ENCODE results near the gene SH2D1B.
"Not testable (repeated sequence)": the region's sequence is repeated elsewhere in the genome, so short reads cannot be mapped to it uniquely, and the experiment has no call there.

SH2D1B gene

GRCh38 chr1:162422662-162423375 is 10.9 kb upstream of the SH2D1B start:
- Histone ChIP-seq H2BK15ac (ENCODE audit: low read length) (no peak overlapping the region), H3K79me1 (ENCODE audit: low read depth, low read length) (no peaks in the 10 kb centered on the region), H3K9ac (ENCODE audit: low read depth, low read length, poor library complexity) (no peak overlapping the region), H3K9me3 (replicated peaks in 1 of 2; ENCODE audit: control insufficient read depth in 2 of 2, insufficient read depth in 1 of 2, low read depth in 1 of 2, low read length in 2 of 2) (no peaks in the 10 kb centered on the region), H3K27ac (replicated peaks; ENCODE audit: low read length) (no peak overlapping the region), H3K14ac (ENCODE audit: low read length) (no peak overlapping the region), H2BK120ac (ENCODE audit: low read depth, low read length) (no peak overlapping the region), H2BK5ac (ENCODE audit: low read length) (no peak overlapping the region), H2AK5ac (ENCODE audit: low read depth, low read length) (no peak overlapping the region), H3K18ac (ENCODE audit: low read length) (no peak overlapping the region), H2BK12ac (ENCODE audit: low read length) (no peak overlapping the region), H3K36me3 (replicated peaks in 1 of 2; ENCODE audit: control insufficient read depth in 2 of 2, insufficient read depth in 2 of 2, low read length in 2 of 2) (no peaks in the 10 kb centered on the region), H3K23ac (ENCODE audit: low read depth, low read length, poor library complexity) (no peak overlapping the region), H4K91ac (ENCODE audit: low read depth, low read length, poor library complexity) (no peak overlapping the region), H3K4me2 (ENCODE audit: insufficient read depth, low read length, poor library complexity, severe bottlenecking) (no peak overlapping the region), H3K4ac (ENCODE audit: low read length) (no peak overlapping the region), H3K4me3 (ENCODE audit: low read length in 2 of 2) (no peak overlapping the region), H4K8ac (ENCODE audit: low read depth, low read length) (no peak overlapping the region), H3K4me1 (ENCODE audit: control insufficient read depth in 2 of 2, insufficient read depth in 1 of 2, low read depth in 1 of 2, low read length in 2 of 2) (no peaks in the 10 kb centered on the region), H2AFZ (ENCODE audit: low read length) (no peak overlapping the region), H3K27me3 (ENCODE audit: control insufficient read depth in 3 of 3, insufficient read depth in 3 of 3, low read depth in 1 of 3, low read length in 3 of 3) (peaks cover 0 to 8% (median 0%) of the 10 kb centered on the region in 3 experiments)
- no peak for DNase-seq (ENCODE audit: low spot score)
- no CpG with 5 or more reads among the region's 10 CpGs for WGBS, 2 donors (ENCODE audit: extremely low coverage in 2 of 2, insufficient read length in 2 of 2, insufficient replicate concordance in 1 of 2)

- Histone ChIP-seq H3K23ac (ENCODE audit: low read depth, low read length, poor library complexity) (no peak overlapping the region), H3K27ac (replicated peaks; ENCODE audit: low read length) (no peak overlapping the region), H2BK15ac (ENCODE audit: low read length) (no peak overlapping the region), H3K79me1 (ENCODE audit: low read depth, low read length) (no peaks in the 10 kb centered on the region), H2BK5ac (ENCODE audit: low read length) (no peak overlapping the region), H3K4me1 (ENCODE audit: control insufficient read depth in 2 of 2, insufficient read depth in 1 of 2, low read depth in 1 of 2, low read length in 2 of 2) (no peaks in the 10 kb centered on the region), H3K4me3 (ENCODE audit: low read length in 2 of 2) (no peak overlapping the region), H3K18ac (ENCODE audit: low read length) (no peak overlapping the region), H3K4ac (ENCODE audit: low read length) (no peak overlapping the region), H2BK12ac (ENCODE audit: low read length) (no peak overlapping the region), H4K91ac (ENCODE audit: low read depth, low read length, poor library complexity) (no peak overlapping the region), H4K8ac (ENCODE audit: low read depth, low read length) (no peak overlapping the region), H3K9me3 (replicated peaks in 1 of 2; ENCODE audit: control insufficient read depth in 2 of 2, insufficient read depth in 1 of 2, low read depth in 1 of 2, low read length in 2 of 2) (no peaks in the 10 kb centered on the region), H3K9ac (ENCODE audit: low read depth, low read length, poor library complexity) (no peak overlapping the region), H3K14ac (ENCODE audit: low read length) (no peak overlapping the region), H2AFZ (ENCODE audit: low read length) (no peak overlapping the region), H3K4me2 (ENCODE audit: insufficient read depth, low read length, poor library complexity, severe bottlenecking) (no peak overlapping the region), H2AK5ac (ENCODE audit: low read depth, low read length) (no peak overlapping the region), H3K36me3 (replicated peaks in 1 of 2; ENCODE audit: control insufficient read depth in 2 of 2, insufficient read depth in 2 of 2, low read length in 2 of 2) (no peaks in the 10 kb centered on the region), H2BK120ac (ENCODE audit: low read depth, low read length) (no peak overlapping the region), H3K27me3 (ENCODE audit: control insufficient read depth in 3 of 3, insufficient read depth in 3 of 3, low read depth in 1 of 3, low read length in 3 of 3) (peaks cover 0 to 8% (median 0%) of the 10 kb centered on the region in 3 experiments)
- no peak for DNase-seq (ENCODE audit: low spot score)
- WGBS, 2 donors (ENCODE audit: extremely low coverage in 2 of 2, insufficient read length in 2 of 2, insufficient replicate concordance in 1 of 2) = no CpG with 5 or more reads among the region's 5 CpGs
Observed at GRCh38 chr1:162421258-162422164, 9.6 kb upstream of the SH2D1B start.

- peaks cover 0 to 8% (median 0%) of the 10 kb centered on the region in 3 experiments for H3K27me3 ChIP-seq (ENCODE audit: control insufficient read depth in 3 of 3, insufficient read depth in 3 of 3, low read depth in 1 of 3, low read length in 3 of 3)
- no peak overlapping the region for H2BK12ac ChIP-seq (ENCODE audit: low read length)
- no peak overlapping the region for H3K23ac ChIP-seq (ENCODE audit: low read depth, low read length, poor library complexity)
- H2BK15ac ChIP-seq (ENCODE audit: low read length) = no peak overlapping the region
- H3K9ac ChIP-seq (ENCODE audit: low read depth, low read length, poor library complexity) = no peak overlapping the region
- no peak overlapping the region for H2AK5ac ChIP-seq (ENCODE audit: low read depth, low read length)
- no peaks in the 10 kb centered on the region for H3K79me1 ChIP-seq (ENCODE audit: low read depth, low read length)
- DNase-seq (ENCODE audit: low spot score) = no peak
- no peak overlapping the region for H2AFZ ChIP-seq (ENCODE audit: low read length)
- no peak overlapping the region for H3K4me3 ChIP-seq (ENCODE audit: low read length in 2 of 2)
- H3K4me2 ChIP-seq (ENCODE audit: insufficient read depth, low read length, poor library complexity, severe bottlenecking) = no peak overlapping the region
- no peak overlapping the region for H4K8ac ChIP-seq (ENCODE audit: low read depth, low read length)
- no peak overlapping the region for H2BK120ac ChIP-seq (ENCODE audit: low read depth, low read length)
- H3K9me3 ChIP-seq (replicated peaks in 1 of 2; ENCODE audit: control insufficient read depth in 2 of 2, insufficient read depth in 1 of 2, low read depth in 1 of 2, low read length in 2 of 2) = no peaks in the 10 kb centered on the region
- H3K4ac ChIP-seq (ENCODE audit: low read length) = no peak overlapping the region
- H3K36me3 ChIP-seq (replicated peaks in 1 of 2; ENCODE audit: control insufficient read depth in 2 of 2, insufficient read depth in 2 of 2, low read length in 2 of 2) = no peaks in the 10 kb centered on the region
- H2BK5ac ChIP-seq (ENCODE audit: low read length) = no peak overlapping the region
- H3K4me1 ChIP-seq (ENCODE audit: control insufficient read depth in 2 of 2, insufficient read depth in 1 of 2, low read depth in 1 of 2, low read length in 2 of 2) = no peaks in the 10 kb centered on the region
- H4K91ac ChIP-seq (ENCODE audit: low read depth, low read length, poor library complexity) = no peak overlapping the region
- H3K18ac ChIP-seq (ENCODE audit: low read length) = no peak overlapping the region
- no peak overlapping the region for H3K14ac ChIP-seq (ENCODE audit: low read length)
- WGBS, 2 donors (ENCODE audit: extremely low coverage in 2 of 2, insufficient read length in 2 of 2, insufficient replicate concordance in 1 of 2) = no CpG with 5 or more reads among the region's 3 CpGs
- no peak overlapping the region for H3K27ac ChIP-seq (replicated peaks; ENCODE audit: low read length)
Observed at GRCh38 chr1:162420120-162420519, 8.2 kb upstream of the SH2D1B start.

- not testable (repeated sequence) for H3K27ac ChIP-seq (replicated peaks; ENCODE audit: low read length); H3K27me3 ChIP-seq (ENCODE audit: control insufficient read depth in 3 of 3, insufficient read depth in 3 of 3, low read depth in 1 of 3, low read length in 3 of 3); H3K4me1 ChIP-seq (ENCODE audit: control insufficient read depth in 2 of 2, insufficient read depth in 1 of 2, low read depth in 1 of 2, low read length in 2 of 2); H2AK5ac ChIP-seq (ENCODE audit: low read depth, low read length); H2BK12ac ChIP-seq (ENCODE audit: low read length); DNase-seq (ENCODE audit: low spot score); H3K9me3 ChIP-seq (replicated peaks in 1 of 2; ENCODE audit: control insufficient read depth in 2 of 2, insufficient read depth in 1 of 2, low read depth in 1 of 2, low read length in 2 of 2); H2AFZ ChIP-seq (ENCODE audit: low read length); H4K8ac ChIP-seq (ENCODE audit: low read depth, low read length); H3K4ac ChIP-seq (ENCODE audit: low read length); H2BK120ac ChIP-seq (ENCODE audit: low read depth, low read length); H3K23ac ChIP-seq (ENCODE audit: low read depth, low read length, poor library complexity); H3K4me3 ChIP-seq (ENCODE audit: low read length in 2 of 2); H3K14ac ChIP-seq (ENCODE audit: low read length); H3K79me1 ChIP-seq (ENCODE audit: low read depth, low read length); H3K9ac ChIP-seq (ENCODE audit: low read depth, low read length, poor library complexity); H3K4me2 ChIP-seq (ENCODE audit: insufficient read depth, low read length, poor library complexity, severe bottlenecking); H4K91ac ChIP-seq (ENCODE audit: low read depth, low read length, poor library complexity); H3K36me3 ChIP-seq (replicated peaks in 1 of 2; ENCODE audit: control insufficient read depth in 2 of 2, insufficient read depth in 2 of 2, low read length in 2 of 2); H2BK15ac ChIP-seq (ENCODE audit: low read length); H2BK5ac ChIP-seq (ENCODE audit: low read length); H3K18ac ChIP-seq (ENCODE audit: low read length)
- no CpG with 5 or more reads among the region's 9 CpGs for WGBS, 2 donors (ENCODE audit: extremely low coverage in 2 of 2, insufficient read length in 2 of 2, insufficient replicate concordance in 1 of 2)
Observed at GRCh38 chr1:162419450-162419931, 7.6 kb upstream of the SH2D1B start.

Data from neuronal stem cell (in vitro differentiated cells).